PC-3 (cell line): ENCODE results near the gene ST7. TPM values are rescaled to one million over a fixed set of nuclear protein-coding genes. Genes with fewer than 3 reads are reported as not detected.

ENCODE experiments used
- ATAC-seq: fragments of 200-7000 bp; cut with Tn5 transposase; 2 replicates; pipeline ENCODE4 v1.9.1; 2020; ENCODE audit warnings: mild to moderate bottlenecking, moderate library complexity
- BruUV-seq: library from RNA; stranded (reverse); fragments of 400-500 nt; replicated peaks from 2 replicates; lab custom pipeline; 2021; lab: Mats Ljungman, UMichigan
- CTCF ChIA-PET: fragments of 300-600 bp; sonication (Branson Sonifier 250); formaldehyde crosslinking; loops from one replicate; lab custom pipeline; 2022; ENCODE audit warnings: antibody characterized with exemption; lab: Charles Lee
- POLR2A ChIA-PET: fragments of 300-600 bp; sonication (Branson Sonifier 250); formaldehyde crosslinking; loops from one replicate; lab custom pipeline; 2022; ENCODE audit warnings: antibody characterized with exemption; ENCODE audit not compliant: unreplicated experiment; lab: Charles Lee
- DNase-seq: peaks from one replicate; pipeline ENCODE4 v3.0.0-alpha.2; 2015
- H2AFZ ChIP-seq: fragments of 300-600 bp; sonication (generic); 2 replicates; pipeline ENCODE4 v1.6.0; 2016; ENCODE audit warnings: antibody characterized with exemption, low read length
- H3F3A ChIP-seq: fragments of 300-600 bp; sonication (generic); one replicate; pipeline ENCODE4 v1.6.0; 2017; ENCODE audit warnings: antibody characterized with exemption, low read length, control low read depth, mild to moderate bottlenecking; ENCODE audit not compliant: unreplicated experiment
- H3K27ac ChIP-seq: fragments of 300-600 bp; sonication (generic); 2 replicates; pipeline ENCODE4 v1.5.1; 2016; ENCODE audit warnings: mild to moderate bottlenecking, low read length
- H3K27me3 ChIP-seq: fragments of 300-600 bp; sonication (generic); 2 replicates; pipeline ENCODE4 v1.6.1; 2016; ENCODE audit warnings: low read length, mixed read lengths
- H3K36me3 ChIP-seq: fragments of 300-600 bp; sonication (generic); 2 replicates; pipeline ENCODE4 v1.6.1; 2016; ENCODE audit warnings: low read depth, mixed run types, low read length, mixed read lengths
- H3K4me1 ChIP-seq: fragments of 300-600 bp; sonication (generic); 2 replicates; pipeline ENCODE4 v1.5.1; 2016; ENCODE audit warnings: low read length; ENCODE audit not compliant: insufficient read depth
- H3K4me2 ChIP-seq: fragments of 300-600 bp; sonication (generic); 2 replicates; pipeline ENCODE4 v1.6.0; 2016; ENCODE audit warnings: low read length
- H3K4me3 ChIP-seq: fragments of 300-600 bp; sonication (generic); 2 replicates; pipeline ENCODE4 v1.5.1; 2016; ENCODE audit warnings: mild to moderate bottlenecking, low read length, mixed read lengths
- H3K79me2 ChIP-seq: fragments of 300-600 bp; sonication (generic); 2 replicates; pipeline ENCODE4 v1.6.1; 2017; ENCODE audit warnings: low read length, mixed read lengths
- H3K9ac ChIP-seq: fragments of 300-600 bp; sonication (generic); 2 replicates; pipeline ENCODE4 v1.6.0; 2016; ENCODE audit warnings: mild to moderate bottlenecking, low read length
- H3K9me2 ChIP-seq: fragments of 300-600 bp; sonication (generic); replicated peaks from 2 replicates; pipeline ENCODE4 v1.6.1; 2016; ENCODE audit warnings: mixed run types, low read length, mixed read lengths
- H3K9me3 ChIP-seq: fragments of 300-600 bp; sonication (generic); 2 replicates; pipeline ENCODE4 v1.6.1; 2016; ENCODE audit warnings: low read length, mixed read lengths
- H4K20me1 ChIP-seq: fragments of 300-600 bp; sonication (generic); 2 replicates; pipeline ENCODE4 v1.6.1; 2016; ENCODE audit warnings: low read length, mixed read lengths
- CTCF ChIP-seq: fragments of 300-600 bp; sonication (generic); conservative IDR thresholded peaks from 2 replicates; pipeline ENCODE4 v1.5.1; 2017; ENCODE audit warnings: antibody characterized with exemption, low read depth, mild to moderate bottlenecking, low read length
- EZH2 ChIP-seq: fragments of 300-600 bp; sonication (generic); IDR thresholded peaks from one replicate; pipeline ENCODE4 v1.6.1; 2017; ENCODE audit warnings: antibody characterized with exemption, mild to moderate bottlenecking, low read length; ENCODE audit not compliant: unreplicated experiment
- EZH2phosphoT487 ChIP-seq: fragments of 300-600 bp; sonication (generic); IDR thresholded peaks from 2 replicates; pipeline ENCODE4 v1.6.1; 2018; ENCODE audit warnings: mild to moderate bottlenecking, antibody characterized with exemption, low read length, borderline replicate concordance
- intact Hi-C: fragments of 100-400 bp; cut with micrococcal nuclease; formaldehyde crosslinking; loops from 2 replicates; pipeline ENCODE4 v1.9.0; 2023
- total RNA-seq: library from RNA; depleted of rRNA; stranded (reverse); fragments of >200 nt; gene quantifications from 2 replicates; pipeline ENCODE4 v1.2.3, GENCODE V29; 2014

The ST7 gene
- total RNA-seq, 1 experiment from 2014 or later = 19.7 TPM

- Histone ChIP-seq H3K79me2 (no peaks in the 10 kb centered on the region), H3K9ac (no peak overlapping the region), H3K9me2 (no peaks in the 10 kb centered on the region), H3K4me2 (no peak overlapping the region), H3K4me1 (peaks cover 11% of the 10 kb centered on the region), H3K27me3 (no peaks in the 10 kb centered on the region), H3K36me3 (no peaks in the 10 kb centered on the region), H3K4me3 (no peak overlapping the region), H2AFZ (no peak overlapping the region), H4K20me1 (no peaks in the 10 kb centered on the region), H3K27ac (no peak overlapping the region), H3K9me3 (no peaks in the 10 kb centered on the region), H3F3A (no peaks in the 10 kb centered on the region)
- DNase-seq (no peak), ATAC-seq (no peak)
- TF ChIP-seq CTCF (no peak), EZH2phosphoT487 (no peak), EZH2 (no peak)
- ChIA-PET POLR2A (no interaction called here), CTCF (no interaction called here)
- intact Hi-C loops = no loop called here
- no TSS peak for BruUV-seq
Observed at GRCh38 chr7:117152213-117153007, 199.1 kb downstream of the ST7 start.

GRCh38 chr7:117153016-117153545 is 199.8 kb downstream of the ST7 start:
- H3K79me2 ChIP-seq = no peaks in the 10 kb centered on the region
- DNase-seq (no peak), ATAC-seq (no peak)
- no peaks in the 10 kb centered on the region for H3K36me3 ChIP-seq
- TF ChIP-seq EZH2phosphoT487 (no peak), EZH2 (no peak), CTCF (no peak)
- H4K20me1 ChIP-seq = no peaks in the 10 kb centered on the region
- no peak overlapping the region for H2AFZ ChIP-seq
- no peak overlapping the region for H3K4me2 ChIP-seq
- no peaks in the 10 kb centered on the region for H3F3A ChIP-seq
- intact Hi-C loops = no loop called here
- ChIA-PET POLR2A (no interaction called here), CTCF (no interaction called here)
- no peak overlapping the region for H3K4me3 ChIP-seq
- H3K9ac ChIP-seq = no peak overlapping the region
- H3K4me1 ChIP-seq = peaks cover 17% of the 10 kb centered on the region
- H3K27ac ChIP-seq = no peak overlapping the region
- H3K27me3 ChIP-seq = no peaks in the 10 kb centered on the region
- H3K9me3 ChIP-seq = no peaks in the 10 kb centered on the region
- no TSS peak for BruUV-seq
- no peaks in the 10 kb centered on the region for H3K9me2 ChIP-seq

GRCh38 chr7:117154721-117155120 is 201.4 kb downstream of the ST7 start:
- H3K36me3 ChIP-seq = no peaks in the 10 kb centered on the region
- intact Hi-C loops = no loop called here
- no peaks in the 10 kb centered on the region for H3F3A ChIP-seq
- no peak for TF ChIP-seq EZH2phosphoT487
- TF ChIP-seq CTCF = no peak
- no peak for TF ChIP-seq EZH2
- DNase-seq (no peak), ATAC-seq (no peak)
- no peaks in the 10 kb centered on the region for H3K79me2 ChIP-seq
- BruUV-seq = no TSS peak
- H3K27me3 ChIP-seq = no peaks in the 10 kb centered on the region
- H2AFZ ChIP-seq = no peak overlapping the region
- no peak overlapping the region for H3K9ac ChIP-seq
- no peak overlapping the region for H3K4me2 ChIP-seq
- no peaks in the 10 kb centered on the region for H3K9me2 ChIP-seq
- H3K4me1 ChIP-seq = peaks cover 19% of the 10 kb centered on the region
- ChIA-PET CTCF (no interaction called here), POLR2A (no interaction called here)
- H3K9me3 ChIP-seq = no peaks in the 10 kb centered on the region
- H4K20me1 ChIP-seq = no peaks in the 10 kb centered on the region
- H3K4me3 ChIP-seq = no peak overlapping the region
- no peak overlapping the region for H3K27ac ChIP-seq
